GM10266 (cell line): Measurements from ENCODE around the gene AKR7A3.
A peak's percentile ranks its signal among the peaks of the same experiment; 100 is the strongest.

Source experiments
- DNase-seq: peaks from one replicate; pipeline ENCODE4 v3.0.0; 2012; ENCODE audit errors: extremely low spot score
- TF ChIP-seq, protein P1 (sequence below): IDR thresholded peaks from 2 replicates; pipeline ENCODE4 v1.5.1; 2012; ENCODE audit warnings: mild to moderate bottlenecking, low read depth; ENCODE audit not compliant: control insufficient read depth, insufficient read depth; ENCODE audit errors: missing control alignments

Gene AKR7A3

DNA sequence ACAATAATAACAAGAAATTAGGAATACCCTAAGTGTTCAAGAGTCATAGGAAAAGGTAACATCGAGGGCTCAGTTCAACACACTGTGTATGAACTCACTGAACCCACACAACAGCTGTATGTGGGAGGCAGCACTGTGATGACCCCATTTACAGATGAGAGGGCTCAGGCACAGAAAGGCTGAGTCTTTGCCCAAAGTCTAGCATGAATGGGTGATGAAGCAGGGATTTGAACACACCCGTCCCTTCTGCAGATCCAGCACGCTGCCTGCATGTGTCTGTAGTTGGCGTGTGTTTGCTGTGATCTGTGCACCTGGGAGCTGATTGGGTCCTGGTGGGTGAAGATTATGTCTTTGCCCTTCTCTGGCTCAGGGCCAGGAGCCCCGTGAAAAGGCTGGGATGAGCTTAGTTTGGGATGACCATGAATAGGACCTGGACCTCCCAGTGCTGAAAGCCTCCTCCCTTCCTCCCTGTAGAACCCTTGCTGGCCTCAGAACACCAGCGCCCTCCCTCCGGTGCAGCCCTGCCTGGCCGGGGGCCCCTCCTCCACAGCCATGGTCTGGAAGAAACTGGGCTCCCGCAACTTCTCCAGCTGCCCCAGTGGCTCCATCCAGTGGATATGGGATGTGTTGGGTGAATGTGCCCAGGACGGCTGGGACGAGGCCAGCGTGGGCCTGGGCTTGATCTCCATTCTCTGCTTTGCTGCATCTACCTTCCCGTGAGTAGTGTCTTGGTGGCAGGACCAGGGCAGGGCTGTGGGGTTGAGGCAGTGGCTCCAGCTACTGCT, 28.7 kb upstream of the AKR7A3 start:
- no peak for DNase-seq
- TF ChIP-seq, protein P1, sequence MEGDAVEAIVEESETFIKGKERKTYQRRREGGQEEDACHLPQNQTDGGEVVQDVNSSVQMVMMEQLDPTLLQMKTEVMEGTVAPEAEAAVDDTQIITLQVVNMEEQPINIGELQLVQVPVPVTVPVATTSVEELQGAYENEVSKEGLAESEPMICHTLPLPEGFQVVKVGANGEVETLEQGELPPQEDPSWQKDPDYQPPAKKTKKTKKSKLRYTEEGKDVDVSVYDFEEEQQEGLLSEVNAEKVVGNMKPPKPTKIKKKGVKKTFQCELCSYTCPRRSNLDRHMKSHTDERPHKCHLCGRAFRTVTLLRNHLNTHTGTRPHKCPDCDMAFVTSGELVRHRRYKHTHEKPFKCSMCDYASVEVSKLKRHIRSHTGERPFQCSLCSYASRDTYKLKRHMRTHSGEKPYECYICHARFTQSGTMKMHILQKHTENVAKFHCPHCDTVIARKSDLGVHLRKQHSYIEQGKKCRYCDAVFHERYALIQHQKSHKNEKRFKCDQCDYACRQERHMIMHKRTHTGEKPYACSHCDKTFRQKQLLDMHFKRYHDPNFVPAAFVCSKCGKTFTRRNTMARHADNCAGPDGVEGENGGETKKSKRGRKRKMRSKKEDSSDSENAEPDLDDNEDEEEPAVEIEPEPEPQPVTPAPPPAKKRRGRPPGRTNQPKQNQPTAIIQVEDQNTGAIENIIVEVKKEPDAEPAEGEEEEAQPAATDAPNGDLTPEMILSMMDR = no peak

- TF ChIP-seq, protein P1 = no peak
- DNase-seq = peak; percentile 51
These were observed 27.0 kb upstream of the AKR7A3 start for GRCh38 chr1:19315378-19316198.

GRCh38 chr1:19313961-19314882, 25.7 kb upstream of the AKR7A3 start:
- TF ChIP-seq, protein P1 = no peak
- DNase-seq = peak; percentile 29

- TF ChIP-seq, protein P1 = no peak
- DNase-seq = no peak
These were observed 25.0 kb upstream of the AKR7A3 start for GRCh38 chr1:19313636-19313959.

DNA sequence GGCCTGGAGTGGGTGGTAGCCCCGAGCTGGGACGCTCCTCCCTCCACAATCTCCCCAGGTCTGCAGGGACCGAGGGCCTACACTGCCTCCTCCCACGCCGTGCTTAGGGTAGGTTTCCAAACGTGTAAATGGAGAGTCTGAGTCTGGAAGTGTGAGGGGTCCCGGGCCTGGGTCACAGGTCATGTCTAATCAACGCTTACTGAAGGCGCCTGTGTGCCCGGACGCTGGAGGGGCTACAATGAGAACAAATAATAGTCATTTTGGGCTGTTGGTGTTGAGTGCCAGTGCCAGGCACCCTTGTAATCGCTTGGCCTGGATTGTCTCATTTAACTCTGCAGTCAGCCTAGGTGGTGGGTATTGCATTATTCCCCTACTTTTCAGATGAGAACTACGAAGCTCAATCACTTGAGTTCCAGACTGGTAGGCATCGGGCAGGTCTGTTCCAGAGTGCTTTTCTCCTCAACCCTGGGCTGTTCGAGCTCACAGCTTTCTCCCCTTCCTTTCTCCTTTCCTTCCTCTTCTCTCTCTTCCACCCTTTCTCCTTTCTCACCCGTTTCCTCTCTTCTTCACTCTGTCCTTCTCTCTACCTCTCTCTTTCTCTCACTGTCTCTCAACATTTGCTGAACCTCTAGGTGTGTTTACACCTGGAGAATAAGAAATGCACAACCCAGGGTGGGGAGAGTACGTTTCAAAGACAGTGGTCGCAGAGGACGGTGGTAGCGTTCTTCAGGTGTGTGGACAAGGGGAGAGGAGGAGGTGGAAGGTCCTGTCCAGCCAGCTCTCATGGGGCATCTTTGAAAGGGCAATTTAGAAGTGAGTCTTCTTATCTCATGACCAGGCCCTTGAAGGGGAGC, 24.4 kb upstream of the AKR7A3 start:
- peak; percentile 61 for DNase-seq
- TF ChIP-seq, protein P1 = no peak

- TF ChIP-seq, protein P1 = no peak
These were observed 23.6 kb upstream of the AKR7A3 start, which contains the start of the genes AKR7A2 and SLC66A1 for GRCh38 chr1:19311931-19312781. AKR7A2 (minus strand) TSS chr1:19312144; CDS start chr1:19312124, 20 bp downstream. SLC66A1 (plus strand) TSS chr1:19312326; CDS start chr1:19317678, 5,352 bp downstream.

More at GRCh38 chr1:19311931-19312781, 23.6 kb upstream of the AKR7A3 start, which contains the start of the genes AKR7A2 and SLC66A1:
- peak; percentile 100 for DNase-seq
